CD4-positive, alpha-beta memory T cell (primary cell): ENCODE measurements around the gene TMEM163. TPM values are rescaled to one million over a fixed set of nuclear protein-coding genes. Genes with fewer than 3 reads are reported as not detected.
"Not testable (repeated sequence)": the region's sequence is repeated elsewhere in the genome, so short reads cannot be mapped to it uniquely, and the experiment has no call there.

Experiments
- CTCF ChIA-PET: fragments of 350-600 bp; sonication (Branson Sonifier 250); formaldehyde crosslinking; loops from one replicate; lab custom pipeline; 2021; ENCODE audit warnings: inconsistent platforms; ENCODE audit not compliant: partially characterized antibody; lab: Charles Lee
- POLR2A ChIA-PET: fragments of 350-600 bp; sonication (Branson Sonifier 250); formaldehyde crosslinking; loops from one replicate; lab custom pipeline; 2021; ENCODE audit not compliant: partially characterized antibody; lab: Charles Lee
- DNase-seq, 5 donors: peaks; one replicate each; pipeline versions ENCODE4 v3.0.0 to v3.0.0-alpha.2; 2020 to 2022; ENCODE audit warnings: mixed read lengths in 1 of 5
- H3K27ac ChIP-seq: one replicate; pipeline ENCODE4 v1.7.0; 2013; ENCODE audit warnings: low read depth, low read length
- H3K27me3 ChIP-seq: 2 replicates; pipeline ENCODE4 v1.7.0; 2013; ENCODE audit warnings: mild to moderate bottlenecking, low read length, moderate library complexity; ENCODE audit not compliant: insufficient read depth
- H3K36me3 ChIP-seq: 2 replicates; pipeline ENCODE4 v1.7.0; 2013; ENCODE audit warnings: mild to moderate bottlenecking, low read length, moderate library complexity; ENCODE audit not compliant: insufficient read depth
- H3K4me1 ChIP-seq: 2 replicates; pipeline ENCODE4 v1.7.0; 2013; ENCODE audit warnings: mild to moderate bottlenecking, low read length, moderate library complexity; ENCODE audit not compliant: insufficient read depth
- H3K4me3 ChIP-seq, 2 donors: one replicate each; pipeline ENCODE4 v1.7.0; 2013; ENCODE audit warnings: low read length in 2 of 2, mild to moderate bottlenecking in 1 of 2
- H3K9me3 ChIP-seq, 2 donors: one replicate each; pipeline ENCODE4 v1.7.0; 2013; ENCODE audit warnings: low read length in 2 of 2, control low read depth in 1 of 2; ENCODE audit not compliant: control insufficient read depth in 1 of 2
- H3K27ac Mint-ChIP-seq, 7 donors: one replicate each; pipeline ENCODE4 v1.8.0; 2020 to 2021; ENCODE audit warnings: mixed read lengths in 7 of 7, mild to moderate bottlenecking in 6 of 7, inconsistent platforms in 3 of 7, moderate library complexity in 3 of 7
- H3K27me3 Mint-ChIP-seq, 2 donors: one replicate each; pipeline ENCODE4 v1.8.0; 2020 to 2021; ENCODE audit warnings: mixed read lengths in 2 of 2
- H3K36me3 Mint-ChIP-seq, 2 donors: one replicate each; pipeline ENCODE4 v1.8.0; 2020 to 2021; ENCODE audit warnings: mixed read lengths in 2 of 2, inconsistent platforms in 1 of 2, mild to moderate bottlenecking in 1 of 2
- H3K4me1 Mint-ChIP-seq, 4 donors: one replicate each; pipeline ENCODE4 v1.8.0; 2020 to 2021; ENCODE audit warnings: mixed read lengths in 4 of 4, mild to moderate bottlenecking in 1 of 4
- H3K4me3 Mint-ChIP-seq, 8 donors: one replicate each; pipeline ENCODE4 v1.8.0; 2020 to 2021; ENCODE audit warnings: mixed read lengths in 8 of 8, mild to moderate bottlenecking in 7 of 8, moderate library complexity in 6 of 8, inconsistent platforms in 3 of 8
- H3K9me3 Mint-ChIP-seq, 8 donors: one replicate each; pipeline ENCODE4 v1.8.0; 2020 to 2021; ENCODE audit warnings: mixed read lengths in 8 of 8, mild to moderate bottlenecking in 5 of 8, inconsistent platforms in 3 of 8, moderate library complexity in 1 of 8
- intact Hi-C: fragments of 100-400 bp; cut with micrococcal nuclease; formaldehyde crosslinking; loops from one replicate; pipeline ENCODE4 v1.15.1; 2023
- polyA plus RNA-seq, 2 donors: library from polyadenylated mRNA; unstranded; fragments of 300-500 nt; fragmentation: Illumina TruSeq; gene quantifications; one replicate each; pipeline ENCODE4 v1.2.3, GENCODE V29; 2021
- total RNA-seq, 2 experiments: library from RNA; stranded (reverse); gene quantifications; one replicate each; pipeline ENCODE4 v1.2.3, GENCODE V29; 2021

The TMEM163 gene
- total and polyA plus RNA-seq, 4 experiments from 2014 or later: 0.47 TPM; not detected in 3

DNA sequence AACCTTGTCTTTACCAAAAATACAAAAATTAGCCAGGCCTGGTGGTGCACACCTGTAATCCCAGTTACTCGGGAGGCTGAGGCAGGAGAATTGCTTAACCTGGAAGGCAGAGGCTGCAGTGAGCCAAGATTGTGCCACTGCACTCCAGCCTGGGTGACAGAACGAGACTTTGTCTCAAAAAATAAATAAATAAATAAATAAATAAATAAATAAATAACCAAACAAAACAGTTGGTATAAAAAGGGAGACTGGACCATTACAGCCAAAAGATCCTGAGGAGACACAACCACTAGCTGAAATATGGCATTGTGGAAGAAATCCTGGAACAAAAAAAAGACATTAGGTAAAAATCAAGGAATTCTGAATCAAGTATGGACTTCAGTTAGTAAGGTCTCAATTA lies 4.9 kb upstream of the TMEM163 start:
- CTCF ChIA-PET, H3K4me3 Mint-ChIP-seq, DNase-seq, H3K4me1 Mint-ChIP-seq, H3K27ac ChIP-seq, H3K9me3 ChIP-seq, POLR2A ChIA-PET, H3K27ac Mint-ChIP-seq, H3K4me3 ChIP-seq, intact Hi-C loops, H3K36me3 Mint-ChIP-seq, H3K9me3 Mint-ChIP-seq, H3K4me1 ChIP-seq, H3K36me3 ChIP-seq: not testable (repeated sequence)
- peaks cover 16% of the 10 kb centered on the region for H3K27me3 ChIP-seq
- H3K27me3 Mint-ChIP-seq: peaks cover 30 to 38% of the 10 kb centered on the region in 2 donors

DNA sequence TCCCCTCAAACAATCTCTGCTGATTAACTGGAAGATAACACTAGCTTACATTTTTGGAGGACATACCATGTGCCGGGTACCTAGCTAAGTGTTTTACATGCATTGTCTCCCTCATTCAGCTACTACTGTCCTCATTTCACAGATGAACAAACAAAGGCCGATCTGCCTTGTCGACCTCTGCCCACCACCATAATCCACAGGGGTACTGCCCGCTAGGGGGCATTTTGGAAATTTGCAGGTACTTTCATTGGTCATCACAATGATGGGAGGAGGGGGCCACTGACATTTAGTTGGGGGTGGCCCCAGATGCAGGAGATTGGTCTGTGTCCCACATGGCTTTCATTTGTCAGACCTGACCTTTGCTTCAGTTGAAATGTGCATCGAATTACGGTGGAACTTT lies 3.9 kb upstream of the TMEM163 start:
- intact Hi-C loops: no loop called here
- CTCF ChIA-PET: no interaction called here
- no peaks in the 10 kb centered on the region for H3K9me3 Mint-ChIP-seq
- no peak overlapping the region for H3K4me3 Mint-ChIP-seq
- H3K27ac ChIP-seq: no peak overlapping the region
- no peak overlapping the region for H3K27ac Mint-ChIP-seq
- POLR2A ChIA-PET: no interaction called here
- no peak overlapping the region for H3K4me3 ChIP-seq
- H3K36me3 Mint-ChIP-seq: no peaks in the 10 kb centered on the region
- H3K4me1 Mint-ChIP-seq: peaks cover under 1 to 8% (median 2%) of the 10 kb centered on the region in 4 donors
- no peaks in the 10 kb centered on the region for H3K36me3 ChIP-seq
- peaks cover 29 to 37% of the 10 kb centered on the region in 2 donors for H3K27me3 Mint-ChIP-seq
- H3K4me1 ChIP-seq: peaks cover 10% of the 10 kb centered on the region
- no peaks in the 10 kb centered on the region for H3K9me3 ChIP-seq
- peaks cover 22% of the 10 kb centered on the region for H3K27me3 ChIP-seq
- DNase-seq: no peak

DNA sequence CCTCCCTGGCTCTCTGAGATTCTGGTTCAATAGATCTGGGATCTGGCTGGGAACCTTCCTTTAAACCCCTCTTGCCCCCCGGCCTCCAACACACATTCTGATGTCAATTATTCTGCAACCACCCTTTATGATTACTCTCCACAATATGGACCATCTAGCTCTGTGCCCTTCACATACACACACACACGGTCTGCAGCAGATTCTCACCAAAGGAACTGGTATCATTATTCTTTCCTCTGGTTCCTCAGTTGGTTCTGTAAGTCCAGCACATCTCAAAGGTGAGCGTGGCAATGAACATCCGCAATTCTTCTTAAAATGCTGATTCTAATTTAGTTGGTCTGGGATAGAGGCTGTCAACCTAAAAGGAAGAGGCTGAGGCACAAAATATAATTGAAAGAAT lies 2.8 kb upstream of the TMEM163 start:
- Histone ChIP-seq H3K4me3 (no peak overlapping the region), H3K27me3 (peaks cover 30% of the 10 kb centered on the region), H3K4me1 (peaks cover 14% of the 10 kb centered on the region), H3K27ac (no peak overlapping the region), H3K9me3 (no peaks in the 10 kb centered on the region), H3K36me3 (no peaks in the 10 kb centered on the region)
- H3K27ac Mint-ChIP-seq: no peak overlapping the region
- H3K4me3 Mint-ChIP-seq: peak overlapping the region in 2 of 8 donors; percentile 16 to 25
- ChIA-PET CTCF (no interaction called here), POLR2A (no interaction called here)
- intact Hi-C loops: no loop called here
- peaks cover 37 to 44% of the 10 kb centered on the region in 2 donors for H3K27me3 Mint-ChIP-seq
- peaks cover 0 to 2% (median 0%) of the 10 kb centered on the region in 8 donors for H3K9me3 Mint-ChIP-seq
- H3K4me1 Mint-ChIP-seq: peaks cover 5 to 18% (median 8%) of the 10 kb centered on the region in 4 donors
- DNase-seq: no peak
- no peaks in the 10 kb centered on the region for H3K36me3 Mint-ChIP-seq

DNA sequence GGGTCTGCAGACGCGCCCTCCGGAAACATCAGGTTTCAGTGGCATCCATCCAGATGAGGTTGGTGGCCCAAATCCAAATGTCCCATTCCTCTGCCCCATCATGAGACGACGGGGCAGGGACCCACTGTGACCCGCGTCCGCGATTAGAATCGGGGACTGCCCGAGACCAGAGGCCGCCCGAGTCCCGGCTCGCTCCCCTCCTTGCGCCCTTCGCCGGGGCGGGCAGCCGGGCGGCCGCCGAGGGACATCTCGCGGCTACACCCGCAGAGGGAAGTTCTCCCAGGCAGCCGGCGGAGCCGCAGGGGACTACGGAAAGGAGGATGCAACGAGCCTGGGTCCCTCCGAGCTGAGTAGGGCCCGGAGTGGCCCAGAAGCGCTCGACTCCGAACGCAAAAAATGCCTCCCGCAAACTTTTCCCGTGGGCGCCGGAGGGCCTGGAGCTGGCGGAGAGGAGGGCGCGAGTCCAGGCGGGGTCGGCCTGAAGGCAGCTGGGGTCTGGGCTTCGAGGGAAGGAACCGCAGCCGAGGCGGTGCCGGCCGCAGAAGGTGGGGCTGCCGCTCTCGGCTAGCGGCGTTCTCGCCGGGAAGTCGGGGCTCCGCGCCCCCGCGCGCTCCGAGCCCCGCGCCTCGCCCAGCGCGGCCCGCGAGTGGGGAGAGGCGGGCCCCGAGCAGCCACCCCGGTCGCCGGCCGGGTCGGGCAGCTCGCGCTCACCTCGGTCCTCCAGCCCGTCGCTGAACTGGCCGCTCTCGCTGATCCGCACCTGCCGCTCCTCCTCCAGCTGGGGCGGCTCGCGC lies 580 bp downstream of the TMEM163 start:
- intact Hi-C loops: loop anchor here (5.0 kb wide), 1 partner anchor 51 kb away; no protein-coding TSS in a partner anchor
- POLR2A ChIA-PET: interaction anchor here (1.1 to 2.2 kb wide), 3 partner anchors 47 to 54 kb away, joined by 3 to 9 read pairs (median 4); no protein-coding TSS in a partner anchor

DNA sequence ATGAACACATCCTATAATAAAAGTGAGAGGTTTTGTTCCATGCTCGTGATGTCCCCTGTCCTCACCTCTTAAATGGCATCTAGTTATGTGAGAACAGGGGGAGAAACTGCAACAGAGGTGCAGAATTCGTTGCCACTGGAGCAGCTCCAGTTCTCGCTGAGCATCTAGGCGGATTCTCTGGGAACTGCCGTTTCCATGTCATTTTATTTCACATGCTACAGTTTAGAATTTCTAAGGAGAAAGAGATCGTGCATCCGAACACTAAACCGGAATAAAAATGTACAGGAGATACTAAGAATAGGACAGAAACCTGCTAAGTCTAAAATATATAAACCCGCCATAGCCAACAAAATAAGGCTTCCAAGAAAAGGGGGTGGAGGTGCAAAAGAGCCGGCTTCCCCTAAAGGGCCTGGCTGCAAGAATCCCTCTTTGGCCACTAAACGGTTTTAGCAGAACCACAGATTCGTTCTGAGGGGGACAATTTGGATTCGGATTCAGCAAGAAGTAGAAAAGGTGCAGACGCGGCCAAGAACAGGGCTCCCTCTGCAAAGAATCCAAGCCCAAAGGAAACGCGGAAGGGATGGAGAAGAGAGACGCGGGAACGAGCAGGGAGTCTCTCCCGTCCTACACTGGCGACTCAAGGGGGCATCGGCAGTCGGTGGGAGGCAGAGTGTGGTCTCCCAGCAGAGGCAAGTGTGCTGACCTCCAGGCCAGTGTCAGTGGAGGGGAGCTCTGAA lies 1.3 kb downstream of the TMEM163 start:
- DNase-seq: no peak
- H3K4me3 ChIP-seq: no peak overlapping the region
- Mint-ChIP-seq H3K9me3 (peaks cover 0 to 2% (median 0%) of the 10 kb centered on the region in 8 donors), H3K27ac (peak overlapping the region in 3 of 7 donors; percentile 13 to 61 (median 23)), H3K27me3 (peaks cover 47 to 50% of the 10 kb centered on the region in 2 donors), H3K4me1 (peaks cover 13 to 37% (median 19%) of the 10 kb centered on the region in 4 donors), H3K36me3 (no peaks in the 10 kb centered on the region), H3K4me3 (peak overlapping the region; percentile 71 to 85 (median 80))
- ChIA-PET POLR2A (interaction anchor here (1.1 to 2.2 kb wide), 2 partner anchors 48 to 54 kb away, joined by 3 to 9 read pairs; no protein-coding TSS in a partner anchor), CTCF (interaction anchor here (1.3 kb wide), 1 partner anchor 59 kb away, joined by 4 read pairs; no protein-coding TSS in a partner anchor)
- H3K27me3 ChIP-seq: peaks cover 30% of the 10 kb centered on the region
- peaks cover 20% of the 10 kb centered on the region for H3K4me1 ChIP-seq
- no peak overlapping the region for H3K27ac ChIP-seq
- no peaks in the 10 kb centered on the region for H3K36me3 ChIP-seq
- H3K9me3 ChIP-seq: no peaks in the 10 kb centered on the region
- intact Hi-C loops: loop anchor here (5.0 kb wide), 1 partner anchor 50 kb away; no protein-coding TSS in a partner anchor

More for the DNA sequence above, 580 bp downstream of the TMEM163 start:
- Mint-ChIP-seq H3K27ac (no peak overlapping the region), H3K9me3 (peaks cover 0 to 2% (median 0%) of the 10 kb centered on the region in 8 donors), H3K4me1 (peaks cover 13 to 37% (median 19%) of the 10 kb centered on the region in 4 donors), H3K27me3 (peaks cover 48 to 53% of the 10 kb centered on the region in 2 donors), H3K36me3 (no peaks in the 10 kb centered on the region), H3K4me3 (peak overlapping the region; percentile 71 to 85 (median 78))
- H3K27me3 ChIP-seq: peaks cover 30% of the 10 kb centered on the region
- CTCF ChIA-PET: no interaction called here
- H3K4me3 ChIP-seq: peak overlapping the region in 1 of 2 donors; percentile 19
- no peaks in the 10 kb centered on the region for H3K9me3 ChIP-seq
- H3K36me3 ChIP-seq: no peaks in the 10 kb centered on the region
- no peak overlapping the region for H3K27ac ChIP-seq
- peaks cover 20% of the 10 kb centered on the region for H3K4me1 ChIP-seq
- peak in 4 of 5 donors; percentile 8 to 22 (median 12) for DNase-seq

DNA sequence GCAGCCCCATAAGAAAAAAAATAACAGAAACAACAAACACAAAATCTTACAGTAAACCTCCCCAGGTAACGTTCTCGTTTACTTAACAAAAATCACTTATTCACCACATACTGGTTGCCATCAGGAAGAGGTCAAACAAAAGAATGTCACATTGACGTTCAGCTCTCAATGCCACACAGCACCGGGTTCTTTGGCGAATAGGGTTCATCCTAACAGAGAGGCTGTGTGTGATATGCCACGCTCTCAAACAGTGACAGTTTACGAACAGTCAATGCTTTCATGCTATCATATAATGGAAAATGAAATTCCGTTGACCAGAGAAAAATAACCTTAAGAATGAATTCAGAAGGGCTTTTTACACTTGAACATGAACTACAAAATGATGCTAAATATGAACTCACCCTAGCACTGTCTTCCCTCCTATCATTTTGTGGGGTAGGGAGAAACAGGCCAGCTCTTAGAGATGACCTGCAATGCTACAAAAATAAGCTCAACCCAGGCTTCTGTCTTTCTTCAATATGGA lies 2.0 kb downstream of the TMEM163 start:
- Mint-ChIP-seq H3K9me3 (peaks cover 0 to 2% (median 0%) of the 10 kb centered on the region in 8 donors), H3K27ac (no peak overlapping the region), H3K36me3 (no peaks in the 10 kb centered on the region), H3K4me1 (peaks cover 13 to 37% (median 19%) of the 10 kb centered on the region in 4 donors), H3K27me3 (peaks cover 44 to 46% of the 10 kb centered on the region in 2 donors), H3K4me3 (peak overlapping the region in 7 of 8 donors; percentile 71 to 85 (median 80))
- Histone ChIP-seq H3K4me3 (no peak overlapping the region), H3K36me3 (no peaks in the 10 kb centered on the region), H3K4me1 (peaks cover 20% of the 10 kb centered on the region), H3K9me3 (no peaks in the 10 kb centered on the region), H3K27ac (no peak overlapping the region), H3K27me3 (peaks cover 30% of the 10 kb centered on the region)
- no peak for DNase-seq
- ChIA-PET CTCF (interaction anchor here (1.3 kb wide), 1 partner anchor 59 kb away, joined by 4 read pairs; no protein-coding TSS in a partner anchor), POLR2A (no interaction called here)
- intact Hi-C loops: loop anchor here (5.0 kb wide), 1 partner anchor 49 kb away; no protein-coding TSS in a partner anchor
